HepG2 (cell line): ENCODE results near the gene R3HDM1. TPM values are rescaled to one million over a fixed set of nuclear protein-coding genes. Genes with fewer than 3 reads are reported as not detected.
"Not testable (repeated sequence)": the region's sequence is repeated elsewhere in the genome, so short reads cannot be mapped to it uniquely, and the experiment has no call there.

ENCODE experiments used
- ATAC-seq: fragments of 200-7000 bp; cut with Tn5 transposase; 3 replicates; pipeline ENCODE4 v1.9.1; 2020; ENCODE audit warnings: mild to moderate bottlenecking, moderate library complexity
- BruUV-seq: library from RNA; stranded (reverse); fragments of 400-500 nt; replicated peaks from 2 replicates; lab custom pipeline; 2021; lab: Mats Ljungman, UMichigan
- CTCF ChIA-PET: fragments of 300-600 bp; formaldehyde crosslinking; extraction: SDS; loops from one replicate; lab custom pipeline; 2021; ENCODE audit warnings: low total read pairs, inconsistent platforms, low intra/inter-chr PET ratio; lab: Yijun Ruan, JAX
- POLR2A ChIA-PET: fragments of 350-600 bp; sonication (Branson Sonifier 250); formaldehyde crosslinking; loops from one replicate; lab custom pipeline; 2020; ENCODE audit warnings: antibody characterized with exemption, inconsistent platforms; lab: Yijun Ruan, JAX
- DNase-seq: peaks from one replicate; pipeline ENCODE4 v3.0.0-alpha.2; 2015; ENCODE audit warnings: low spot score
- FAIRE-seq: peaks from 3 replicates; lab custom pipeline; 2011; peaks lifted over from hg19 to GRCh38; lab: Jason Lieb, UNC
- H2AFZ ChIP-seq: one replicate; pipeline ENCODE4 v1.6.1; 2011; ENCODE audit warnings: low read length, inconsistent platforms
- H3K27ac ChIP-seq: fragments of 300-600 bp; 3 replicates; pipeline ENCODE4 v1.8.0; 2011; ENCODE audit warnings: mixed run types, mild to moderate bottlenecking, mixed read lengths, low read length, inconsistent platforms; ENCODE audit not compliant: insufficient read depth; ENCODE audit errors: extremely low read length
- H3K27me3 ChIP-seq, 2 experiments: fragments of 200-600 bp in 1 of 2; 2 replicates in 1 of 2; 3 replicates in 1 of 2; pipeline versions ENCODE4 v1.6.0 to v1.8.0; 2011; ENCODE audit warnings: low read length in 2 of 2, mild to moderate bottlenecking in 2 of 2, moderate library complexity in 2 of 2, inconsistent platforms in 1 of 2; ENCODE audit not compliant: insufficient read depth in 2 of 2, control insufficient read depth in 1 of 2
- H3K36me3 ChIP-seq, 2 experiments: fragments of 200-600 bp in 1 of 2; replicated peaks in 1 of 2; 2 replicates in 1 of 2; 3 replicates in 1 of 2; pipeline versions ENCODE4 v1.5.1 to v1.8.0; 2011; ENCODE audit warnings: low read length in 2 of 2, inconsistent platforms in 1 of 2; ENCODE audit not compliant: insufficient read depth in 2 of 2, control insufficient read depth in 1 of 2
- H3K4me1 ChIP-seq: 2 replicates; pipeline ENCODE4 v1.5.1; 2012; ENCODE audit warnings: low read length, inconsistent platforms; ENCODE audit not compliant: insufficient read depth
- H3K4me2 ChIP-seq: 2 replicates; pipeline ENCODE4 v1.6.0; 2011; ENCODE audit warnings: low read depth, low read length, inconsistent platforms
- H3K4me3 ChIP-seq, 3 experiments: fragments of 200-600 bp in 1 of 3; sonication (generic), shearing (Covaris generic) in 1 of 3; replicated peaks in 1 of 3; 2 replicates each; pipeline ENCODE4 v1.5.1; 2011 to 2016; ENCODE audit warnings: low read length in 3 of 3, inconsistent platforms in 2 of 3, low read depth in 2 of 3, mild to moderate bottlenecking in 2 of 3, control low read depth in 1 of 3, mixed read lengths in 1 of 3; ENCODE audit not compliant: insufficient read depth in 1 of 3
- H3K79me2 ChIP-seq: one replicate; pipeline ENCODE4 v1.6.1; 2011; ENCODE audit warnings: low read length, inconsistent platforms; ENCODE audit not compliant: insufficient read depth
- H3K9ac ChIP-seq: 2 replicates; pipeline ENCODE4 v1.6.0; 2011; ENCODE audit warnings: mild to moderate bottlenecking, low read depth, low read length, inconsistent platforms; ENCODE audit not compliant: insufficient read depth
- H3K9me3 ChIP-seq: 2 replicates; pipeline ENCODE4 v1.5.1; 2012; ENCODE audit warnings: mild to moderate bottlenecking, low read length
- H4K20me1 ChIP-seq: 2 replicates; pipeline ENCODE4 v1.6.0; 2011; ENCODE audit warnings: inconsistent platforms, mild to moderate bottlenecking, low read length, moderate library complexity; ENCODE audit not compliant: insufficient read depth
- GATAD1 ChIP-seq: IDR thresholded peaks from 2 replicates; pipeline ENCODE4 v1.6.1; 2016; ENCODE audit warnings: missing genetic modification reagents, missing compliant biosample characterization
- PPARG ChIP-seq: conservative IDR thresholded peaks from 2 replicates; pipeline ENCODE4 v1.6.1; 2016; ENCODE audit warnings: missing biosample characterization, missing genetic modification reagents
- U2AF2 ChIP-seq: fragments of 200-400 bp; formaldehyde crosslinking; IDR thresholded peaks from 2 replicates; pipeline ENCODE4 v1.6.1; 2017; ENCODE audit warnings: low read depth, mild to moderate bottlenecking, low read length
- WGBS: methylation state at CpG from one replicate; pipeline ENCODE4 v1.1.6; 2017; ENCODE audit warnings: low lambda C conversion rate; 5-methylcytosine and 5-hydroxymethylcytosine counted together
- in situ Hi-C: cut with HindIII; loops from 2 replicates; pipeline ENCODE4 v1.10.0; 2017; ENCODE audit warnings: low pct_unique_long_range_greater_than_20kb; ENCODE audit not compliant: extremely low pct_ligation_motif_present
- intact Hi-C: fragments of 100-400 bp; cut with micrococcal nuclease; formaldehyde crosslinking; loops from one replicate; pipeline ENCODE4 v1.10.0; 2022; ENCODE audit not compliant: unreplicated experiment
- polyA plus RNA-seq, 8 experiments: library from polyadenylated mRNA; depleted of rRNA in 3 of 8; stranded (reverse) in 7 of 8; unstranded in 1 of 8; fragments of >200 nt; fragmentation: Illumina TruSeq in 4 of 8; extraction: Trizol in 4 of 8; gene quantifications; 2 replicates each; pipeline versions ENCODE4 v1.2.1 to v1.2.3, GENCODE V29; 2011 to 2016; ENCODE audit warnings: low read depth in 4 of 8, missing spikeins in 1 of 8, mixed read lengths in 1 of 8; ENCODE audit not compliant: insufficient read depth in 1 of 8
- total RNA-seq, 5 experiments: library from RNA; depleted of rRNA; stranded (reverse); fragments of >200 nt; fragmentation: Illumina TruSeq; extraction: Trizol; gene quantifications; 2 replicates each; pipeline ENCODE4 v1.2.3, GENCODE V29; 2016; ENCODE audit warnings: low read depth in 1 of 5
- TF ChIP-seq, protein P1 (sequence below): sonication (generic); formaldehyde crosslinking; IDR thresholded peaks from 2 replicates; pipeline ENCODE4 v1.9.0; 2021; ENCODE audit warnings: mild to moderate bottlenecking, missing genetic modification reagents
- TF ChIP-seq, protein P2 (sequence below): sonication (generic); formaldehyde crosslinking; IDR thresholded peaks from 2 replicates; pipeline ENCODE4 v1.4.0; 2020; ENCODE audit warnings: missing genetic modification reagents
- TF ChIP-seq, protein P3 (sequence below): sonication (generic); formaldehyde crosslinking; IDR thresholded peaks from 2 replicates; pipeline ENCODE4 v1.5.1; 2020; ENCODE audit warnings: mild to moderate bottlenecking, missing genetic modification reagents
- TF ChIP-seq, protein P4 (sequence below): IDR thresholded peaks from 2 replicates; pipeline ENCODE4 v1.6.1; 2016; ENCODE audit warnings: low read depth

Gene R3HDM1
- total and polyA plus RNA-seq, 2 of the 13 experiments (the other 11 are each of a cell fraction or from before 2014, with no cell fraction given) = 15.7 to 54.3 TPM

DNA sequence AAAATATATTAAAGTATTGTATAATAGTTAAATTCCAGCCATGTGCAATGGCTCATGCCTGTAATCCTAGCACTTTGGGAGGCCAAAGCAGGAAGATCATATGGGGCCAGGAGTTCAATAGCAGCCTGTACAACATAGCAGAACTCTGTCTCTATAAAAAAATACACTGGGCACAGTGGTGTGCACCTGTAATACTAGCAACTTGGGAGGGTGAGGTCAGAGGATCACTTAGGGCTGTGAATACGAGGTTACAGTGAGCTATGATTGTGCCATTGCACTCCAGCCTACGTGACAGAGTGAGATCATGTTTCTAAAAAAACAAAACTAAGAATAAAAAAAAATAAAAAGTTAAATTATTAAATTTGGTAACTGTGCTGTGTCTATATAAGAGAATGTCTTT is 36.4 kb upstream of the R3HDM1 start (continued):
- TF ChIP-seq U2AF2 = no peak
- TF ChIP-seq PPARG (CRISPR knock-in tag) = no peak
- TF ChIP-seq, protein P1, sequence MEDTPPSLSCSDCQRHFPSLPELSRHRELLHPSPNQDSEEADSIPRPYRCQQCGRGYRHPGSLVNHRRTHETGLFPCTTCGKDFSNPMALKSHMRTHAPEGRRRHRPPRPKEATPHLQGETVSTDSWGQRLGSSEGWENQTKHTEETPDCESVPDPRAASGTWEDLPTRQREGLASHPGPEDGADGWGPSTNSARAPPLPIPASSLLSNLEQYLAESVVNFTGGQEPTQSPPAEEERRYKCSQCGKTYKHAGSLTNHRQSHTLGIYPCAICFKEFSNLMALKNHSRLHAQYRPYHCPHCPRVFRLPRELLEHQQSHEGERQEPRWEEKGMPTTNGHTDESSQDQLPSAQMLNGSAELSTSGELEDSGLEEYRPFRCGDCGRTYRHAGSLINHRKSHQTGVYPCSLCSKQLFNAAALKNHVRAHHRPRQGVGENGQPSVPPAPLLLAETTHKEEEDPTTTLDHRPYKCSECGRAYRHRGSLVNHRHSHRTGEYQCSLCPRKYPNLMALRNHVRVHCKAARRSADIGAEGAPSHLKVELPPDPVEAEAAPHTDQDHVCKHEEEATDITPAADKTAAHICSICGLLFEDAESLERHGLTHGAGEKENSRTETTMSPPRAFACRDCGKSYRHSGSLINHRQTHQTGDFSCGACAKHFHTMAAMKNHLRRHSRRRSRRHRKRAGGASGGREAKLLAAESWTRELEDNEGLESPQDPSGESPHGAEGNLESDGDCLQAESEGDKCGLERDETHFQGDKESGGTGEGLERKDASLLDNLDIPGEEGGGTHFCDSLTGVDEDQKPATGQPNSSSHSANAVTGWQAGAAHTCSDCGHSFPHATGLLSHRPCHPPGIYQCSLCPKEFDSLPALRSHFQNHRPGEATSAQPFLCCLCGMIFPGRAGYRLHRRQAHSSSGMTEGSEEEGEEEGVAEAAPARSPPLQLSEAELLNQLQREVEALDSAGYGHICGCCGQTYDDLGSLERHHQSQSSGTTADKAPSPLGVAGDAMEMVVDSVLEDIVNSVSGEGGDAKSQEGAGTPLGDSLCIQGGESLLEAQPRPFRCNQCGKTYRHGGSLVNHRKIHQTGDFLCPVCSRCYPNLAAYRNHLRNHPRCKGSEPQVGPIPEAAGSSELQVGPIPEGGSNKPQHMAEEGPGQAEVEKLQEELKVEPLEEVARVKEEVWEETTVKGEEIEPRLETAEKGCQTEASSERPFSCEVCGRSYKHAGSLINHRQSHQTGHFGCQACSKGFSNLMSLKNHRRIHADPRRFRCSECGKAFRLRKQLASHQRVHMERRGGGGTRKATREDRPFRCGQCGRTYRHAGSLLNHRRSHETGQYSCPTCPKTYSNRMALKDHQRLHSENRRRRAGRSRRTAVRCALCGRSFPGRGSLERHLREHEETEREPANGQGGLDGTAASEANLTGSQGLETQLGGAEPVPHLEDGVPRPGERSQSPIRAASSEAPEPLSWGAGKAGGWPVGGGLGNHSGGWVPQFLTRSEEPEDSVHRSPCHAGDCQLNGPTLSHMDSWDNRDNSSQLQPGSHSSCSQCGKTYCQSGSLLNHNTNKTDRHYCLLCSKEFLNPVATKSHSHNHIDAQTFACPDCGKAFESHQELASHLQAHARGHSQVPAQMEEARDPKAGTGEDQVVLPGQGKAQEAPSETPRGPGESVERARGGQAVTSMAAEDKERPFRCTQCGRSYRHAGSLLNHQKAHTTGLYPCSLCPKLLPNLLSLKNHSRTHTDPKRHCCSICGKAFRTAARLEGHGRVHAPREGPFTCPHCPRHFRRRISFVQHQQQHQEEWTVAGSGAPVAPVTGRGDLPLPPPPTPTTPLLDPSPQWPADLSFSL (CRISPR knock-in tag) = no peak
- TF ChIP-seq GATAD1 (CRISPR knock-in tag) = no peak
- TF ChIP-seq, all 625 proteins: peak for 0

DNA sequence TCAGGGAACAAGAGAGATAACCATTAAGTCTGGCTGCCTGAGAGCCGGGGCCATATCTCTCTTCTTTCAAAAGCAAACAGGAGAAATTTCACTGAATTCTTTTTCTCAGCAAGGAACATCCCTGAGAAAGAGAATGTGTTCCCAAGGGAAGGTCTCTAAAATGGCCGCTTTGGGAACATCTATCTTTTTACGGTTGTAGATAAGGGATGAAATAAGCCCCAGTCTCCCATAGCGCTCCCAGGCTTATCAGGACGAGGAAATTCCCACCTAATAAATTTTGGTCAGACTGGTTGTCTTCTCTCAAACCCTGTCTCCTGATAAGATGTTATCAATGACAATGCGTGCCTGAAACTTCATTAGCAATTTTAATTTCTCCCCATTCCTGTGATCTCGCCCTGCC is 32.7 kb upstream of the R3HDM1 start:
- H3K4me1 ChIP-seq, H3K9ac ChIP-seq, BruUV-seq, ATAC-seq, H3K27me3 ChIP-seq, intact Hi-C loops, H3K27ac ChIP-seq, POLR2A ChIA-PET, H3K4me3 ChIP-seq, H3K79me2 ChIP-seq, DNase-seq, CTCF ChIA-PET, in situ Hi-C loops, H4K20me1 ChIP-seq, H3K36me3 ChIP-seq, FAIRE-seq, H3K4me2 ChIP-seq, H2AFZ ChIP-seq: not testable (repeated sequence)
- TF ChIP-seq, protein P2, sequence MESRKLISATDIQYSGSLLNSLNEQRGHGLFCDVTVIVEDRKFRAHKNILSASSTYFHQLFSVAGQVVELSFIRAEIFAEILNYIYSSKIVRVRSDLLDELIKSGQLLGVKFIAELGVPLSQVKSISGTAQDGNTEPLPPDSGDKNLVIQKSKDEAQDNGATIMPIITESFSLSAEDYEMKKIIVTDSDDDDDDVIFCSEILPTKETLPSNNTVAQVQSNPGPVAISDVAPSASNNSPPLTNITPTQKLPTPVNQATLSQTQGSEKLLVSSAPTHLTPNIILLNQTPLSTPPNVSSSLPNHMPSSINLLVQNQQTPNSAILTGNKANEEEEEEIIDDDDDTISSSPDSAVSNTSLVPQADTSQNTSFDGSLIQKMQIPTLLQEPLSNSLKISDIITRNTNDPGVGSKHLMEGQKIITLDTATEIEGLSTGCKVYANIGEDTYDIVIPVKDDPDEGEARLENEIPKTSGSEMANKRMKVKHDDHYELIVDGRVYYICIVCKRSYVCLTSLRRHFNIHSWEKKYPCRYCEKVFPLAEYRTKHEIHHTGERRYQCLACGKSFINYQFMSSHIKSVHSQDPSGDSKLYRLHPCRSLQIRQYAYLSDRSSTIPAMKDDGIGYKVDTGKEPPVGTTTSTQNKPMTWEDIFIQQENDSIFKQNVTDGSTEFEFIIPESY (CRISPR knock-in tag) = peak; percentile 58; the same call in 1 of the 2 replicates
- TF ChIP-seq, protein P3, sequence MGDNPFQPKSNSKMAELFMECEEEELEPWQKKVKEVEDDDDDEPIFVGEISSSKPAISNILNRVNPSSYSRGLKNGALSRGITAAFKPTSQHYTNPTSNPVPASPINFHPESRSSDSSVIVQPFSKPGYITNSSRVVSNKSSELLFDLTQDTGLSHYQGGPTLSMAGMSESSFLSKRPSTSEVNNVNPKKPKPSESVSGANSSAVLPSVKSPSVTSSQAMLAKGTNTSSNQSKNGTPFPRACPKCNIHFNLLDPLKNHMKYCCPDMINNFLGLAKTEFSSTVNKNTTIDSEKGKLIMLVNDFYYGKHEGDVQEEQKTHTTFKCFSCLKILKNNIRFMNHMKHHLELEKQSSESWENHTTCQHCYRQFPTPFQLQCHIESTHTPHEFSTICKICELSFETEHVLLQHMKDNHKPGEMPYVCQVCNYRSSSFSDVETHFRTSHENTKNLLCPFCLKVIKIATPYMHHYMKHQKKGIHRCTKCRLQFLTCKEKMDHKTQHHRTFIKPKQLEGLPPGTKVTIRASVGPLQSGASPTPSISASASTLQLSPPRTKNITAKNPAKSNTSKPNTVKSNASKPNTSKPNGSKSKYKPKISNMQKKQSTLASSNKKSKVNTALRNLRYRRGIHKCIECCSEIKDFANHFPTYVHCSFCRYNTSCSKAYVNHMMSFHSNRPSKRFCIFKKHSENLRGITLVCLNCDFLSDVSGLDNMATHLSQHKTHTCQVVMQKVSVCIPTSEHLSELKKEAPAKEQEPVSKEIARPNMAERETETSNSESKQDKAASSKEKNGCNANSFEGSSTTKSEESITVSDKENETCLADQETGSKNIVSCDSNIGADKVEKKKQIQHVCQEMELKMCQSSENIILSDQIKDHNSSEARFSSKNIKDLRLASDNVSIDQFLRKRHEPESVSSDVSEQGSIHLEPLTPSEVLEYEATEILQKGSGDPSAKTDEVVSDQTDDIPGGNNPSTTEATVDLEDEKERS (CRISPR knock-in tag) = peak; percentile 43; the same call in 1 of the 2 replicates
- TF ChIP-seq, protein P4, sequence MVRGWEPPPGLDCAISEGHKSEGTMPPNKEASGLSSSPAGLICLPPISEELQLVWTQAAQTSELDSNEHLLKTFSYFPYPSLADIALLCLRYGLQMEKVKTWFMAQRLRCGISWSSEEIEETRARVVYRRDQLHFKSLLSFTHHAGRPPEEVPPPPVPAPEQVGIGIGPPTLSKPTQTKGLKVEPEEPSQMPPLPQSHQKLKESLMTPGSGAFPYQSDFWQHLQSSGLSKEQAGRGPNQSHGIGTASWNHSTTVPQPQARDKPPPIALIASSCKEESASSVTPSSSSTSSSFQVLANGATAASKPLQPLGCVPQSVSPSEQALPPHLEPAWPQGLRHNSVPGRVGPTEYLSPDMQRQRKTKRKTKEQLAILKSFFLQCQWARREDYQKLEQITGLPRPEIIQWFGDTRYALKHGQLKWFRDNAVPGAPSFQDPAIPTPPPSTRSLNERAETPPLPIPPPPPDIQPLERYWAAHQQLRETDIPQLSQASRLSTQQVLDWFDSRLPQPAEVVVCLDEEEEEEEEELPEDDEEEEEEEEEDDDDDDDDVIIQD (CRISPR knock-in tag) = peak; percentile 26; the same call in 1 of the 2 replicates
- peaks cover 10% of the 10 kb centered on the region; the same call in 1 of the 2 replicates for H3K9me3 ChIP-seq
- WGBS = 97% methylated on average over 7 of the region's 7 CpGs
